Measurements from ENCODE around the gene PNMT. TPM values are rescaled to one million over a fixed set of nuclear protein-coding genes. Genes with fewer than 3 reads are reported as not detected.
A peak's percentile ranks its signal among the peaks of the same experiment; 100 is the strongest.

The PNMT gene
- total and polyA plus RNA-seq, 2 of the 13 experiments (the other 11 are each of a cell fraction or from before 2014, with no cell fraction given): 0.25 TPM; not detected in 1

DNA sequence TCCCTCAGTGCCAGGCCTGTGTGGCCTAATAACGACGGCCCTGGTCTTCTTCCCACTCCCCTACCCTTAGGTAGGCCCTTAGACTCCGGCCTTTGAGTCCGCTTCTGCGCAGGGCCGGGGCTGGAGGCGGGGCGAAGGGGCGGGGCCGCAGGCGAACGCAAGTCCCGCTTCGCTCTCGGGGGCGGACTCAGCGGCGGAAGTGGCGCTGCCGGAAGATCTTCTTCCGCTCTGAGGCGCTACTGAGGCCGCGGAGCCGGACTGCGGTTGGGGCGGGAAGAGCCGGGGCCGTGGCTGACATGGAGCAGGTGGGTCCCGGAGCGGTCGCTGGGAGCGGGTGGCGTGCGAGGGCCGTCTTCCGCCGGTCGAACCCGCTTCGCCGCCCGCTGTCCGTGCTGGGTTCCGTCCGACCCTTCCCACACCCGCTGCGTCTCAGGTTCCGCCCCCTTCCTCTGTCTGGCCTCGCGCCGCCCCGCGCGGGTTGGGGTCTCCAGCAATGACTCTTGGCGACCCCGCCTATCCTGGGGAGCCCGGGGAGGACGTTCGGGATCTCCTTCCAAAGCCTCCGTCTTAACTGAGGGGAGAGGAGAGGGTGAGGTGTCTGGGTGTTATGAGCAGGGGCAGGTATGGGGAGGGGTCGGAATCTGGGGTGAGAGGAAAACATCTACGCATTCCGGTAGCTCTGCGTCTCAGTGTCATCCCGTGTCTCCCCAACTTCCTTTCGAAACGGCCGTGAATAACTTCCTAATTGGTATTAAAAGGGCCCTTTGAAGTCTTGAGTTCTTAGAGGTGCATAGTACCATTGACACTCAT lies 31.1 kb upstream of the PNMT start, which contains the start of gene STARD3 (continued):
- TF ChIP-seq, protein P1, sequence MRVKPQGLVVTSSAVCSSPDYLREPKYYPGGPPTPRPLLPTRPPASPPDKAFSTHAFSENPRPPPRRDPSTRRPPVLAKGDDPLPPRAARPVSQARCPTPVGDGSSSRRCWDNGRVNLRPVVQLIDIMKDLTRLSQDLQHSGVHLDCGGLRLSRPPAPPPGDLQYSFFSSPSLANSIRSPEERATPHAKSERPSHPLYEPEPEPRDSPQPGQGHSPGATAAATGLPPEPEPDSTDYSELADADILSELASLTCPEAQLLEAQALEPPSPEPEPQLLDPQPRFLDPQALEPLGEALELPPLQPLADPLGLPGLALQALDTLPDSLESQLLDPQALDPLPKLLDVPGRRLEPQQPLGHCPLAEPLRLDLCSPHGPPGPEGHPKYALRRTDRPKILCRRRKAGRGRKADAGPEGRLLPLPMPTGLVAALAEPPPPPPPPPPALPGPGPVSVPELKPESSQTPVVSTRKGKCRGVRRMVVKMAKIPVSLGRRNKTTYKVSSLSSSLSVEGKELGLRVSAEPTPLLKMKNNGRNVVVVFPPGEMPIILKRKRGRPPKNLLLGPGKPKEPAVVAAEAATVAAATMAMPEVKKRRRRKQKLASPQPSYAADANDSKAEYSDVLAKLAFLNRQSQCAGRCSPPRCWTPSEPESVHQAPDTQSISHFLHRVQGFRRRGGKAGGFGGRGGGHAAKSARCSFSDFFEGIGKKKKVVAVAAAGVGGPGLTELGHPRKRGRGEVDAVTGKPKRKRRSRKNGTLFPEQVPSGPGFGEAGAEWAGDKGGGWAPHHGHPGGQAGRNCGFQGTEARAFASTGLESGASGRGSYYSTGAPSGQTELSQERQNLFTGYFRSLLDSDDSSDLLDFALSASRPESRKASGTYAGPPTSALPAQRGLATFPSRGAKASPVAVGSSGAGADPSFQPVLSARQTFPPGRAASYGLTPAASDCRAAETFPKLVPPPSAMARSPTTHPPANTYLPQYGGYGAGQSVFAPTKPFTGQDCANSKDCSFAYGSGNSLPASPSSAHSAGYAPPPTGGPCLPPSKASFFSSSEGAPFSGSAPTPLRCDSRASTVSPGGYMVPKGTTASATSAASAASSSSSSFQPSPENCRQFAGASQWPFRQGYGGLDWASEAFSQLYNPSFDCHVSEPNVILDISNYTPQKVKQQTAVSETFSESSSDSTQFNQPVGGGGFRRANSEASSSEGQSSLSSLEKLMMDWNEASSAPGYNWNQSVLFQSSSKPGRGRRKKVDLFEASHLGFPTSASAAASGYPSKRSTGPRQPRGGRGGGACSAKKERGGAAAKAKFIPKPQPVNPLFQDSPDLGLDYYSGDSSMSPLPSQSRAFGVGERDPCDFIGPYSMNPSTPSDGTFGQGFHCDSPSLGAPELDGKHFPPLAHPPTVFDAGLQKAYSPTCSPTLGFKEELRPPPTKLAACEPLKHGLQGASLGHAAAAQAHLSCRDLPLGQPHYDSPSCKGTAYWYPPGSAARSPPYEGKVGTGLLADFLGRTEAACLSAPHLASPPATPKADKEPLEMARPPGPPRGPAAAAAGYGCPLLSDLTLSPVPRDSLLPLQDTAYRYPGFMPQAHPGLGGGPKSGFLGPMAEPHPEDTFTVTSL (CRISPR knock-in tag; IDR thresholded peaks at IDR 0.05; ENCODE audit: borderline replicate concordance): peak; percentile 56
- TF ChIP-seq, protein P2, sequence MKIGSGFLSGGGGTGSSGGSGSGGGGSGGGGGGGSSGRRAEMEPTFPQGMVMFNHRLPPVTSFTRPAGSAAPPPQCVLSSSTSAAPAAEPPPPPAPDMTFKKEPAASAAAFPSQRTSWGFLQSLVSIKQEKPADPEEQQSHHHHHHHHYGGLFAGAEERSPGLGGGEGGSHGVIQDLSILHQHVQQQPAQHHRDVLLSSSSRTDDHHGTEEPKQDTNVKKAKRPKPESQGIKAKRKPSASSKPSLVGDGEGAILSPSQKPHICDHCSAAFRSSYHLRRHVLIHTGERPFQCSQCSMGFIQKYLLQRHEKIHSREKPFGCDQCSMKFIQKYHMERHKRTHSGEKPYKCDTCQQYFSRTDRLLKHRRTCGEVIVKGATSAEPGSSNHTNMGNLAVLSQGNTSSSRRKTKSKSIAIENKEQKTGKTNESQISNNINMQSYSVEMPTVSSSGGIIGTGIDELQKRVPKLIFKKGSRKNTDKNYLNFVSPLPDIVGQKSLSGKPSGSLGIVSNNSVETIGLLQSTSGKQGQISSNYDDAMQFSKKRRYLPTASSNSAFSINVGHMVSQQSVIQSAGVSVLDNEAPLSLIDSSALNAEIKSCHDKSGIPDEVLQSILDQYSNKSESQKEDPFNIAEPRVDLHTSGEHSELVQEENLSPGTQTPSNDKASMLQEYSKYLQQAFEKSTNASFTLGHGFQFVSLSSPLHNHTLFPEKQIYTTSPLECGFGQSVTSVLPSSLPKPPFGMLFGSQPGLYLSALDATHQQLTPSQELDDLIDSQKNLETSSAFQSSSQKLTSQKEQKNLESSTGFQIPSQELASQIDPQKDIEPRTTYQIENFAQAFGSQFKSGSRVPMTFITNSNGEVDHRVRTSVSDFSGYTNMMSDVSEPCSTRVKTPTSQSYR (CRISPR knock-in tag; IDR thresholded peaks at IDR 0.05; ENCODE audit: borderline replicate concordance): no peak
- TF ChIP-seq PITX1 (CRISPR knock-in tag; IDR thresholded peaks at IDR 0.05) (peak; percentile 35; the same call in 1 of the 2 replicates), ZNF225 (CRISPR knock-in tag; IDR thresholded peaks at IDR 0.05) (peak; percentile 87), IKZF4 (CRISPR knock-in tag; IDR thresholded peaks at IDR 0.05; ENCODE audit: borderline replicate concordance, low read depth, not compliant biosample characterization) (peak; percentile 85), NFKBIZ (CRISPR knock-in tag; IDR thresholded peaks at IDR 0.05) (no peak), NRL (CRISPR knock-in tag; IDR thresholded peaks at IDR 0.05; ENCODE audit: borderline replicate concordance) (peak; percentile 87)
- TF ChIP-seq, protein P3, sequence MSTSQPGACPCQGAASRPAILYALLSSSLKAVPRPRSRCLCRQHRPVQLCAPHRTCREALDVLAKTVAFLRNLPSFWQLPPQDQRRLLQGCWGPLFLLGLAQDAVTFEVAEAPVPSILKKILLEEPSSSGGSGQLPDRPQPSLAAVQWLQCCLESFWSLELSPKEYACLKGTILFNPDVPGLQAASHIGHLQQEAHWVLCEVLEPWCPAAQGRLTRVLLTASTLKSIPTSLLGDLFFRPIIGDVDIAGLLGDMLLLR (CRISPR knock-in tag; IDR thresholded peaks at IDR 0.05): peak; percentile 94; the same call in 1 of the 2 replicates
- TF ChIP-seq, protein P4, sequence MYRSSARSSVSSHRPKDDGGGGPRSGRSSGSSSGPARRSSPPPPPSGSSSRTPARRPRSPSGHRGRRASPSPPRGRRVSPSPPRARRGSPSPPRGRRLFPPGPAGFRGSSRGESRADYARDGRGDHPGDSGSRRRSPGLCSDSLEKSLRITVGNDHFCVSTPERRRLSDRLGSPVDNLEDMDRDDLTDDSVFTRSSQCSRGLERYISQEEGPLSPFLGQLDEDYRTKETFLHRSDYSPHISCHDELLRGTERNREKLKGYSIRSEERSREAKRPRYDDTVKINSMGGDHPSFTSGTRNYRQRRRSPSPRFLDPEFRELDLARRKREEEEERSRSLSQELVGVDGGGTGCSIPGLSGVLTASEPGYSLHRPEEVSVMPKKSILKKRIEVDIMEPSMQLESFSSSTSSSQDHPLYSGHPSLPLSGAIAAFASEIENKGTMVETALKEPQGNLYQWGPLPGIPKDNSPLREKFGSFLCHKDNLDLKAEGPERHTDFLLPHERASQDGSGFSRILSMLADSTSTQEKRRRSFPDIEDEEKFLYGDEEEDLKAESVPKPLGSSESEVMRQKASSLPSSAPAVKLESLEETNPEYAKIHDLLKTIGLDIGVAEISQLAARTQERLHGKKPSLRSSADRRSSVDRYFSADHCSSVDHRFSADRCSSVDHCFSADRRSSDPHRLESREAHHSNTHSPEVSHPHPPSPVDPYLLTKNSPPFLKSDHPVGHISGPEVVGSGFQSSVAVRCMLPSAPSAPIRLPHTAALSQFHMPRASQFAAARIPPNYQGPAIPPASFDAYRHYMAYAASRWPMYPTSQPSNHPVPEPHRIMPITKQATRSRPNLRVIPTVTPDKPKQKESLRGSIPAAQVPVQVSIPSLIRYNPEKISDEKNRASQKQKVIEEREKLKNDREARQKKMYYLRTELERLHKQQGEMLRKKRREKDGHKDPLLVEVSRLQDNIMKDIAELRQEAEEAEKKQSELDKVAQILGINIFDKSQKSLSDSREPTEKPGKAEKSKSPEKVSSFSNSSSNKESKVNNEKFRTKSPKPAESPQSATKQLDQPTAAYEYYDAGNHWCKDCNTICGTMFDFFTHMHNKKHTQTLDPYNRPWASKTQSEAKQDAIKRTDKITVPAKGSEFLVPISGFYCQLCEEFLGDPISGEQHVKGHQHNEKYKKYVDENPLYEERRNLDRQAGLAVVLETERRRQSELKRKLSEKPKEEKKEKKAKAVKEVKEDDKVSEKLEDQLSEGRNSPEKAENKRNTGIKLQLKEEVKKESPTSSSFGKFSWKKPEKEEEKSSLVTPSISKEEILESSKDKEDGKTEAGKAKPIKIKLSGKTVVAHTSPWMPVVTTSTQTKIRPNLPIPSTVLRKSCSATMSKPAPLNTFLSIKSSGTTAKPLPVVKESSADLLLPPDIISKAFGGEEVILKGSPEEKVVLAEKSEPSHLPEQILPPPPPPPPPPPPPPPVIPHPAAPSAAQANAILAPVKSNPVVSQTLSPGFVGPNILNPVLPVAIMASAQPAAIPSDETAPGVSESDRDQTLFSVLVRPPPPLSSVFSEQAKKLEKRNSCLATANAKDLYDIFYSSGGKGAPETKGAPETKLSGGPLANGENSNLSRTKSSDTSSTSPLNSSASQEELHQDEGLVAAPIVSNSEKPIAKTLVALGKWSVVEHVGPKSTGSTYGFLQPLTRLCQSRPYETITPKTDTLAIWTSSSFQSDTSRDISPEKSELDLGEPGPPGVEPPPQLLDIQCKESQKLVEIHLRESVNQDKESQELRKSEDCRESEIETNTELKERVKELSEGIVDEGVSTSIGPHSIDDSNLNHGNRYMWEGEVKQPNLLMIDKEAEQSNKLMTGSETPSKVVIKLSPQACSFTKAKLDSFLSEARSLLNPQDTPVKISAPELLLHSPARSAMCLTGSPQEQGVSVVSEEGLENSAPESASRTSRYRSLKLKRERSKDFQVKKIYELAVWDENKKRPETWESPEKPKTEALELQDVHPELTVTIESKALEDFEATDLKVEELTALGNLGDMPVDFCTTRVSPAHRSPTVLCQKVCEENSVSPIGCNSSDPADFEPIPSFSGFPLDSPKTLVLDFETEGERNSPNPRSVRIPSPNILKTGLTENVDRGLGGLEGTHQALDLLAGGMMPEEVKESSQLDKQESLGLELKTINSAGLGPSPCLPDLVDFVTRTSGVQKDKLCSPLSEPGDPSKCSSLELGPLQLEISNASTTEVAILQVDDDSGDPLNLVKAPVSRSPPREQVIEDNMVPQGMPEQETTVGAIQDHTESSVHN (CRISPR knock-in tag; IDR thresholded peaks at IDR 0.05): peak; percentile 87
